SK-N-DZ (cell line): ENCODE data around the gene MEI1.
A peak's percentile ranks its signal among the peaks of the same experiment; 100 is the strongest.
"Not testable (repeated sequence)": the region's sequence is repeated elsewhere in the genome, so short reads cannot be mapped to it uniquely, and the experiment has no call there.

Source experiments
- DNase-seq: peaks from one replicate; pipeline ENCODE4 v3.0.0-alpha.2; 2015; ENCODE audit warnings: low spot score

MEI1 gene

DNA sequence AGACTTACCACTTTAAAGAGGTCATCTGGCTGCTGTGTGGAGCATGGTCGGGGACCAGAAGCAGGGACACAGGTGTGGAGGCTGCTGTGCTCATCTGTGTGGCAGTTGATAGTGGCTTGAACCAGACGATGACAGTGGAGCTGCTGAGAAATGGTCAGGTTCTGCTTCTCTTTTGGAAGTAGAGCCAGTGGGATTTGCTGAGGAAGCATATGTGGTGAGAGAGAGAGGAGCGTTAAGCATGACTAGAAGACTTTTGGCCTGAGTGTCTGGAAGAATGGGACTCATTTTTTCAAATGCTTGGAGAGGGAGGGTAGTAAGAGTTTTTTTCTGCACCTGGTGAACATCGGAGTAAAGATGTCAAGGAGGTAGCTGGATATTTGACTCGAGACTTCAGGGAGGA lies 121.1 kb downstream of the MEI1 start:
- no peak for DNase-seq

DNA sequence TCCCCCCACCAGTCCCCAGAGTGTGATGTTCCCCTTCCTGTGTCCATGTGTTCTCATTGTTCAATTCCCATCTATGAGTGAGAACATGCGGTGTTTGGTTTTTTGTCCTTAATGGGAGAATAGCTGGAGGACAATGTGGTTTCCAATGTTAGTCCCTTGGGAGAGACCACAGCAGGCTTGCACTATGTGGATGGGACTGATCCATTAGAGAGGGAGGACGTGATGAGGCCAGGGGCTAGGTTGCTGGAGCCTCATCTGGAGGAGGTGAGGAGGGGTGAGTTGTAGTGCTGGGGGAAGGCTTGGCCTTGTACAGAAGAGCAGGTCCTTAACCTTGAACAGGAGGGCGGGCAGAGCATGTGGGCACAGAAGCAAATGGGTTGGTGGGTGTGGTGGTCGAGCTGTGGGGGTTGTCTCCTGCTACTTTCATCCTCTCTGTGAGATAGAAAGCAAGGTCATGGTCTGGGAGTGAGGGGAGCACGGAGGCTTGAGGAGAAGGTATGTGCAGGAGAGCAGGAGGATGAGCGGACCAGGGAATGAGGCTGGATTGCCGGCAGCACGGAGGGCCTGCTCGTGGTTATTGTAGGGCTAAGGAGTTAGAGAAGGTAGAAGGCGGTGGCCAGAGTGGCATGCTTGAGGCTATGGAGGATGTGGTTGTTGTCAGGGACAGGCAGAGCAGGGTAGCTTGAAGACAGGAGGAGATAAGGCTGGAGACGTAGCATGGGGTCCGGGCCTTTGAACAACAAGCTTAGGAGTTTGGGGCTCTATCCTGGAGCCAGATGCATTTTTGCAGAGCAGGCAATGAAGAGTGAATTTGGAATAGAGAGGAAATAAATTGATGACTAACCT lies 122.4 kb downstream of the MEI1 start:
- DNase-seq = no peak

- peak; percentile 57 for DNase-seq
Measured at GRCh38 chr22:41822317-41823057, 123.2 kb downstream of the MEI1 start.

- DNase-seq = no peak
Measured at GRCh38 chr22:41823797-41824196, 124.5 kb downstream of the MEI1 start.

GRCh38 chr22:41825376-41825775 lies 126.1 kb downstream of the MEI1 start:
- no peak for DNase-seq

GRCh38 chr22:41826021-41826420 lies 126.7 kb downstream of the MEI1 start:
- no peak for DNase-seq

GRCh38 chr22:41826430-41827383 lies 127.4 kb downstream of the MEI1 start:
- peak; percentile 61 for DNase-seq

GRCh38 chr22:41827671-41828070 lies 128.4 kb downstream of the MEI1 start:
- no peak for DNase-seq

DNA sequence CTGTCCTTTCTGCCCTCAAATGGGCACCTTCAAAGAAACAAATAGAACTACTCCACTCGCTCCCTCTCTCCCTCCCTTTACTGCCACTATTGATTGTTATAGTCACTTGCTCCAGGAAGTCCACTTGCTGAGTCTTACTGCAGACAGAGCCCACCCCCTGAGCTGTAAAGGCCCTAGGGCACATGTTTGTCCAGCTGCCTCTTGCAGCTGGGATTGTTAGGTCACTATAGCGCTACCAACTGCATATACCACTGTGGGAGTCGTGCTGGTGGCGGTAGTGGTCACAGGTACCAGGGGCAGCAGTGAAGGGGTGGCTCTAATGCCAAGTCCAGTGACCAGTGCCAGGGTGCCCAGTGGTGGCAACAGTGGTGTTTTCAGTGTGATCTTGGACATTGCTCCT lies 129.2 kb downstream of the MEI1 start:
- no peak for DNase-seq

DNA sequence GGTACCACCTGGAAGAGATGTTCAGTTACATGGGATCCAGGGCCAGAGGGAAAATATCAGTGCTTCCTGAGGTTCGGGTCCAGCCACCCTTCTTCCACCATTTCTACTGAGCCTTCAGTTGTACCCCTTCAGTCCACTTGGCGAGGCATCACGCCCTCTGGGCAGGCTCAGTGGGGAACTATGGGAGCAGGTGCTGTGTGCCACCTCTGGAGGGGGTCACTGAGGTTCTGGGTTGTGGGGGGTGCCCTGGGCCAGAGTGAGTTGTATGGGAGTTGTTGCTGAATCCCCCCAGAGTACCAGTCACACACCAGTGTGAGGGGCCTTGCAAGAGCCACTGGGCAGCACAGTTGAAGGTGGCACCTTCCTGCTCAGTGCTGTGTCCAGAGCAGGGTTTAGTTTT lies 130.9 kb downstream of the MEI1 start:
- no peak for DNase-seq

DNA sequence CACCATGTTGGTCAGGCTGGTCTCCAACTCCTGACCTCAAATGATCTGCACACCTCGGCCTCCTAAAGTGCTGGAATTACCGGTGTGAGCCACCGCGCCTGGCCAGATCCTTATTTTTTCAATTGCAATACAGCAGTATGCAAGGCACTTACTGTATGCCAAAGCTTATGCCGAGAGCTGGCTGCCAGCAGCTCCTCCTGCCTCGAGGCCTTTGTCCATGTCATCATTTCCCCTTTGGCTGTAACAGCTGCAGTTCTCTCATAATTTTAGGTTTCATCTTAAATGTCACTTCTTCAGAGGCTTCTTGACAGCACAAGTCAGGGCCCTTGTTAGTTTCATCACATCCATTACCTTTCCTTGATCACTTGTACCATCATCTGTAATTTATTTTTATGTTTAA lies 132.1 kb downstream of the MEI1 start:
- no peak for DNase-seq

DNA sequence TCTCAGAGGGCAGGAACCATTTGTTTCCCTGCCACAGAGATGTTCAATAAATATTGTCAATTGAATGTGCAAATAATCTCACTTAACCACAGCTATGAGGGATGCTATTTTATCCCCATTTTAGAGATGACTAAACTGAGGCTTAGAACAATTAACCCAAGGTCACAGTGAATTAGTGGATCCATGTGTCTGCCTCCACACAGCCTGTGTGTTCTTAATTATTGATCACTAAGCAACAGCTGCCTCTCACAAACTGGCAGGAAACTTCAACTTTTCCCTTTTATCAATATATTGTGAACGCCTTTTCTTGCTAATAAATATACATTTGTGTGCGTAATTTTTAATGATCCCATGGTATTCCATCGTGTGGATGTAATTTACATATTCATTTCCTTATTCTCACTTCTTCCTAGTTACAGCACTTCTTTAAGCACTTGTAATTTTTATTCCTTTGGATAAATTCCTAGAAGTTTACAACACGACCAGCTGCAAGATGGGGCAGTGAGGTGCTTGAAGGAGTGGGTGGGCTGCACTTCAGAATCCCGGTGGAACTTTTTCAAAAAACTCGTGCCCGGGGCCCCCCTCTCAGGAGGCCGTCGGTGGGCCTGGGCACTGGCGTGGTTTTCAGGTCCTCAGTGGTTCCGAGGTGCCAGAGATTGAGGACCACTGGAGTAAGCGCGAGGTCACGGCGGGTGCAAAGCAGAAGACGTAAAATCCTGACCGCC lies 132.7 kb downstream of the MEI1 start:
- no peak for DNase-seq

DNA sequence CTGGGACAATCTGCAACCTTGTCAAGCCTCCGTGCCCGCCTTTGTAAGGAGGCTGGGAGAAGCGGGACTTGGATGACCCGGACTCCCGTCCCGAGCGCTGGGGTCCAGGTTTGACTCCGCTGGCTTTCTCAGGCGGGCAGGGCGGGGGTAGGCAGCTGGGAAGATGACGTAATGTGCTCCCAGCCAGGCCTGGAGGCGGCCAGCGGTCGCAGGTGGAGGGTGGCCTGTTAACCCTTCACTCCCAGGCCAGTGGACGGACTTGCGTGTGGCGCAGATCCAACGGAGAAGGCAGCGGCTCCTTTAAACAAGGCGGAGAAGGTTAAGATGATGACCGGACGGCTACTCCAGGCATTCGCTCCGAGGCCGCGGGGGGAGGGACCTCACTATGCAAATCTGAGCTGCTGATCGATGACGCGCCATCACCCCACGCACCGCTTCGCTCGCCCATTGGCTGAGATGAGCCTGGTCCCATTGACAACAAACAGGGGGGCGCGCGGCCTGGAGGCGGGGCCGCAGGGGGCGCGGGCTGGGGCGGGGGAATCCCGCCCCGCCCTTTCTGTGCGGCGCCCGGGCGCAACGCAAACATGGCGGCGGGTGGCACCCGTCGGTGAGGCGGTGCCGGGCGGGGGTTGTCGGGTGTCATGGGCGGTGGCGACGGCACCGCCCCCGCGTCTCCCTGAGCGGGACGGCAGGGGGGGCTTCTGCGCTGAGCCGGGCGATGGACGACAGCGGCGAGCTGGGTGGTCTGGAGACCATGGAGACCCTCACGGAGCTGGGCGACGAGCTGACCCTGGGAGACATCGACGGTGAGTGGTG lies 133.5 kb downstream of the MEI1 start, which contains the start of gene SREBF2:
Gene SREBF2 (plus strand): TSS at position 553 of the 816 bp plus-strand sequence. CDS start 166 bp downstream, at position 719.
- peak; percentile 100 for DNase-seq

DNA sequence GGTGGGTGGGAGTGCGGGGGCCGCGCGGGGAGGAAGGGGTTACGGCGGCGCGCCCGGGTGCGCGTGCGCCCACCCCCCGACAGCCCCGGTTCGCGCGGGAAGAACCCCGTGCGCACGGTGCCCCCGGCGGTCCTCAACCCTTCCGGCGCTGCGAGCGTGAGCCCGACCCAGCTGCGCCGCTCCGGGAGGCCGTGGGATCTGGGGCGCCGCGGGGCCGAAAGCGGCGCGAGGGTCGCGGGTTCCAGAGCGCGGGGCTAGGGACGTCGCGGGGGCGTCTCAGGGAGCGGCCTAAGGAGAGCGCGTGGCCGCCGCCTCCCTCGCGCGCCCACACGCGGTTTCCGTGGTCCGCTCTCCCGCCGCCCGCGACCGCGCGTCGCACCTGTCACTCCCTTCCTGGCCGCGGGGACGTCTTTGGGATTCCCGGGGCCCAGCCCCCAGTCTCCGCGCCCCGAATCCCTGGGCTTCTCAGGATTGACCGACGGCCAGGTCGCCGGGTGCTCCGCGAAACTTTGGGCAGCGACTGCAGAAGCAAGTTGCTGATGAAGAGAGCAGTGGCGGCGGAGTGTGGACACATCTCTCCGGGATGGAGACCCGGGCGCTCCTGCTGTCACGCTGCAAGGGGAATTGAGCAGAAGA lies 134.2 kb downstream of the MEI1 start:
- DNase-seq = no peak

DNA sequence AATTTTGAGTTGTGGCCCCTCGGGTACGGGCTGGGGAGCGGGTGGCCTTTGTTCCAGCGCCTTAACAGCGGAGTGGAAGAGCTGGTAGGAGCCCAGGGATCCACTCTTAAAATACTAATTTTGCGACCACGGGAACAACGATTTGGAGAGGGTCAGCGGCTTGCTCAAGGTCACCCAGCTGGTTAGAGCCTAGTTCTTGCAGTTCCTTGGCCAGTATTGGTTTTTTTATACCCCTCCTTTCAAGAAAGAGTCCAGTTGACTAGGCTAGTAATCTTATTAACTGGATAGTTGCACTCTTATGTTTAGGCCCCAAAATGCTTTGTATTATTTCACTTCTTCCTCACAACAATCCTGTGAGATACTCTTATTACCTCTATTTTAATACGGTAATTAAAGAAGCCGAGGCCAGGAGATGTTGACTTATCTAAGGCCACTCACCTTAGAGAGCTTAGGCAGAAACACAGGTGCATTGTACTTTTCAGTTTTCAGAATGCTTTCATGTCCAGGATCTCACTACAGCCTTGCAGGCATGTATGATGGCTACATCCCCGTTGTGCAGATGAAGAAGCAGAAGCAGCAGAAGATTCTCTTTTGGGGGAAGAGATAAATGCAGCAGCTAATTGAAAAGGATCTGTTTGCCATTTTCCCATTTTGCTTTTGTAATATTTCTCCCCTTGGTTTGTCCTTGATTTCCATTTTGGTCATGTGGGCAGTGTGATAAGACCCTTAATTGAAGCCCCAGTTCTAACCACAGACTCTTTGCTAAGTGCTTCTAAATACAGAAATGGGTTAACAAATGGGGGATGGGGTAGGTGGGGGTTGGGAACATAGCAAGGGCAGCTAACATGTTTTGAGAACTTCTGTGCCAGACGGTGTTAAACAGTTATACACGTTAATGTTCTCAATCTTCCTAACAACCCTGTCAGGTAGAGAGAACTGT lies 135.0 kb downstream of the MEI1 start:
- no peak for DNase-seq

GRCh38 chr22:41835462-41835861 lies 136.2 kb downstream of the MEI1 start:
- not testable (repeated sequence) for DNase-seq

DNA sequence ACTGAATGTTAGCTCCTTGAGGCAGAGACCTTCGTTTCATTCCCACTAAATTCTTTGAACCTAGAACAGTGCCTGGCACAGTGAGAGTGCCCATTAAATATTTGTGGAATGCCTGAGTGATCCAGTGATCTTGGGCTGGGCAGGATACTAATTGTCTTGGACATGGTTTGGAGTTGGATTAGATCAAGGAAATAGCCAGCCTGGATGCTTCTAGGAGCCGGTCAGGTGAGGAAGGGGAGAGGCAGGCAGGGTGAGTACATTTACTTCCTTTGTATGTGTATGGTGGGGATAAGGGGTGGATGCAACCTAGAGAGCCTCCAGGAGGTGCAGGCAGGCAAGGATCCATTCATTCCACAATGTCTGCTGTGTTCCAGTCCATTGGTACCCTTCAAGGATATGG lies 137.2 kb downstream of the MEI1 start:
- no peak for DNase-seq

- DNase-seq = no peak
Measured at GRCh38 chr22:41838842-41839618, 139.7 kb downstream of the MEI1 start.
